Measurements from ENCODE around the gene OCIAD1. TPM values are rescaled to one million over a fixed set of nuclear protein-coding genes. Genes with fewer than 3 reads are reported as not detected.

Gene OCIAD1
- polyA plus RNA-seq, 3 donors: 112 to 145 (median 139) TPM

DNA sequence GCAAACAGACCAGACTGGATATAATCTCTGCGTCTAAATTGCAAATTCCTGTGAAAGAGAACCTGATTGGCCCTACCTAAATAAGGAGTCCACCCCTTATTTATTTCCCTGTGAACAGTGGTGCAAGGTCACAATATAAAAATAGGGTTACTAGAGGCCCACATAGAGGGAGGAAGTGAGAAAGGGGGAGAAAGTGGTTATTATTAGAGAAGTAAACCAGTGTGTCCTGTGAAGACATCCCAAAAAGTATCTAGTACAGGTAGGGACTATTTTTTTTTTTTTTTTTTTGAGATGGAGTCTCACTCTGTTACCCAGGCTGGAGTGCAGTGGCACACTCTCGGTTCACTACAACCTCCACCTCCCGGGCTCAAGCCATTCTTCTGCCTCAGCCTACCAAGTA, 35.8 kb upstream of the OCIAD1 start:
- Histone ChIP-seq H3K9me3 (replicated peaks in 1 of 2; ENCODE audit: control insufficient read depth in 1 of 2, insufficient read depth in 1 of 2, low read length in 2 of 2) (no peaks in the 10 kb centered on the region), H3K79me2 (ENCODE audit: insufficient read depth, low read length) (no peaks in the 10 kb centered on the region), H3K9ac (ENCODE audit: insufficient read depth, low read length, poor library complexity, severe bottlenecking) (no peak overlapping the region), H3K4me3 (replicated peaks in 1 of 3; ENCODE audit: low read depth in 2 of 3, low read length in 3 of 3) (no peak overlapping the region), H4K20me1 (ENCODE audit: insufficient read depth, low read length) (no peaks in the 10 kb centered on the region), H3K36me3 (replicated peaks in 1 of 2; ENCODE audit: control insufficient read depth in 1 of 2, insufficient read depth in 2 of 2, low read length in 2 of 2) (no peaks in the 10 kb centered on the region), H2AFZ (ENCODE audit: insufficient read depth, low read depth, low read length, poor library complexity, severe bottlenecking) (no peak overlapping the region), H3K4me2 (replicated peaks; ENCODE audit: extremely low read depth, low read length, poor library complexity, severe bottlenecking) (no peak overlapping the region), H3K27me3 (ENCODE audit: control insufficient read depth in 2 of 2, insufficient read depth in 2 of 2, low read length in 2 of 2) (no peaks in the 10 kb centered on the region), H3K4me1 (ENCODE audit: control insufficient read depth in 1 of 2, insufficient read depth in 2 of 2, low read length in 2 of 2) (peaks cover 12% of the 10 kb centered on the region in 2 donors), H3K27ac (ENCODE audit: low read depth in 1 of 2, low read length in 2 of 2) (no peak overlapping the region)
- 100% methylated on average over 1 of the region's 3 CpGs for WGBS (ENCODE audit: insufficient coverage)
- TF ChIP-seq, protein P1, sequence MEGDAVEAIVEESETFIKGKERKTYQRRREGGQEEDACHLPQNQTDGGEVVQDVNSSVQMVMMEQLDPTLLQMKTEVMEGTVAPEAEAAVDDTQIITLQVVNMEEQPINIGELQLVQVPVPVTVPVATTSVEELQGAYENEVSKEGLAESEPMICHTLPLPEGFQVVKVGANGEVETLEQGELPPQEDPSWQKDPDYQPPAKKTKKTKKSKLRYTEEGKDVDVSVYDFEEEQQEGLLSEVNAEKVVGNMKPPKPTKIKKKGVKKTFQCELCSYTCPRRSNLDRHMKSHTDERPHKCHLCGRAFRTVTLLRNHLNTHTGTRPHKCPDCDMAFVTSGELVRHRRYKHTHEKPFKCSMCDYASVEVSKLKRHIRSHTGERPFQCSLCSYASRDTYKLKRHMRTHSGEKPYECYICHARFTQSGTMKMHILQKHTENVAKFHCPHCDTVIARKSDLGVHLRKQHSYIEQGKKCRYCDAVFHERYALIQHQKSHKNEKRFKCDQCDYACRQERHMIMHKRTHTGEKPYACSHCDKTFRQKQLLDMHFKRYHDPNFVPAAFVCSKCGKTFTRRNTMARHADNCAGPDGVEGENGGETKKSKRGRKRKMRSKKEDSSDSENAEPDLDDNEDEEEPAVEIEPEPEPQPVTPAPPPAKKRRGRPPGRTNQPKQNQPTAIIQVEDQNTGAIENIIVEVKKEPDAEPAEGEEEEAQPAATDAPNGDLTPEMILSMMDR (IDR thresholded peaks at IDR 0.05): no peak
- intact Hi-C loops (cut with micrococcal nuclease): no loop called here
- DNase-seq: no peak
- Mint-ChIP-seq H3K4me1 (peaks cover 27% of the 10 kb centered on the region), H3K27ac (no peak overlapping the region), H3K27me3 (ENCODE audit: low read depth in 3 of 3) (peaks cover 0 to 3% (median 2%) of the 10 kb centered on the region in 3 donors), H3K9me3 (no peaks in the 10 kb centered on the region), H3K4me3 (no peak overlapping the region), H3K36me3 (no peaks in the 10 kb centered on the region)

- H3K4me3 Mint-ChIP-seq: no peak overlapping the region
- no peak overlapping the region for H3K9ac ChIP-seq (ENCODE audit: insufficient read depth, low read length, poor library complexity, severe bottlenecking)
Observed at GRCh38 chr4:48796191-48796926, 34.5 kb upstream of the OCIAD1 start.

More at GRCh38 chr4:48796191-48796926, 34.5 kb upstream of the OCIAD1 start:
- DNase-seq: no peak
- no peaks in the 10 kb centered on the region for H4K20me1 ChIP-seq (ENCODE audit: insufficient read depth, low read length)
- no peaks in the 10 kb centered on the region for H3K79me2 ChIP-seq (ENCODE audit: insufficient read depth, low read length)
- TF ChIP-seq, protein P1 (IDR thresholded peaks at IDR 0.05): no peak
- H3K4me2 ChIP-seq (replicated peaks; ENCODE audit: extremely low read depth, low read length, poor library complexity, severe bottlenecking): no peak overlapping the region
- H3K9me3 ChIP-seq (replicated peaks in 1 of 2; ENCODE audit: control insufficient read depth in 1 of 2, insufficient read depth in 1 of 2, low read length in 2 of 2): no peaks in the 10 kb centered on the region
- H3K27me3 ChIP-seq (ENCODE audit: control insufficient read depth in 2 of 2, insufficient read depth in 2 of 2, low read length in 2 of 2): no peaks in the 10 kb centered on the region
- peaks cover 12% of the 10 kb centered on the region in 2 donors for H3K4me1 ChIP-seq (ENCODE audit: control insufficient read depth in 1 of 2, insufficient read depth in 2 of 2, low read length in 2 of 2)
- no peak overlapping the region for H2AFZ ChIP-seq (ENCODE audit: insufficient read depth, low read depth, low read length, poor library complexity, severe bottlenecking)
- H3K36me3 Mint-ChIP-seq: no peaks in the 10 kb centered on the region
- H3K36me3 ChIP-seq (replicated peaks in 1 of 2; ENCODE audit: control insufficient read depth in 1 of 2, insufficient read depth in 2 of 2, low read length in 2 of 2): no peaks in the 10 kb centered on the region
- H3K9me3 Mint-ChIP-seq: peaks cover 0 to 2% (median 0%) of the 10 kb centered on the region in 7 donors
- peaks cover 0 to 2% (median 1%) of the 10 kb centered on the region in 3 donors for H3K27me3 Mint-ChIP-seq (ENCODE audit: low read depth in 3 of 3)
- intact Hi-C loops (cut with micrococcal nuclease): no loop called here
- no peak overlapping the region for H3K27ac Mint-ChIP-seq
- H3K4me1 Mint-ChIP-seq: peaks cover 24% of the 10 kb centered on the region
- H3K27ac ChIP-seq (ENCODE audit: low read depth in 1 of 2, low read length in 2 of 2): no peak overlapping the region
- no peak overlapping the region for H3K4me3 ChIP-seq (replicated peaks in 1 of 3; ENCODE audit: low read depth in 2 of 3, low read length in 3 of 3)
- no CpG with 5 or more reads among the region's 2 CpGs for WGBS (ENCODE audit: insufficient coverage)
